HG03025 (cell line): ENCODE data around the gene P4HA2.

Source experiments
- ATAC-seq: cut with Tn5 transposase; IDR thresholded peaks from one replicate; pipeline ENCODE4 v1.9.1; 2021; ENCODE audit warnings: mild to moderate bottlenecking, moderate library complexity; ENCODE audit not compliant: unreplicated experiment, low FRiP score

The P4HA2 gene

GRCh38 chr5:132253008-132253441, 25.4 kb upstream of the P4HA2 start:
- ATAC-seq: no peak

- ATAC-seq: no peak
Observed at GRCh38 chr5:132251220-132251725, 23.6 kb upstream of the P4HA2 start.

GRCh38 chr5:132250547-132250946, 22.9 kb upstream of the P4HA2 start:
- no peak for ATAC-seq

- ATAC-seq: no peak
Observed at GRCh38 chr5:132246806-132247205, 19.2 kb upstream of the P4HA2 start.

GRCh38 chr5:132245593-132245992, 17.9 kb upstream of the P4HA2 start:
- no peak for ATAC-seq

GRCh38 chr5:132243366-132243977, 15.8 kb upstream of the P4HA2 start:
- no peak for ATAC-seq

GRCh38 chr5:132239776-132240175, 12.1 kb upstream of the P4HA2 start:
- no peak for ATAC-seq

- ATAC-seq: no peak
Observed at GRCh38 chr5:132238901-132239500, 11.3 kb upstream of the P4HA2 start.

GRCh38 chr5:132238169-132238744, 10.6 kb upstream of the P4HA2 start:
- ATAC-seq: no peak

GRCh38 chr5:132237670-132238069, 10.0 kb upstream of the P4HA2 start:
- no peak for ATAC-seq

- no peak for ATAC-seq
Observed at GRCh38 chr5:132237141-132237540, 9.5 kb upstream of the P4HA2 start.

- no peak for ATAC-seq
Observed at GRCh38 chr5:132235340-132235739, 7.7 kb upstream of the P4HA2 start.

GRCh38 chr5:132234684-132235062, 7.0 kb upstream of the P4HA2 start:
- no peak for ATAC-seq

GRCh38 chr5:132233811-132234683, 6.4 kb upstream of the P4HA2 start:
- ATAC-seq: no peak

GRCh38 chr5:132233081-132233480, 5.4 kb upstream of the P4HA2 start:
- ATAC-seq: no peak

- no peak for ATAC-seq
Observed at GRCh38 chr5:132232465-132232864, 4.8 kb upstream of the P4HA2 start.

- no peak for ATAC-seq
Observed at GRCh38 chr5:132230871-132231270, 3.2 kb upstream of the P4HA2 start.

- no peak for ATAC-seq
Observed at GRCh38 chr5:132229236-132229635, 1.6 kb upstream of the P4HA2 start.

- no peak for ATAC-seq
Observed at GRCh38 chr5:132228241-132229035, 785 bp upstream of the P4HA2 start.

GRCh38 chr5:132227235-132227484, 493 bp downstream of the P4HA2 start:
- ATAC-seq: no peak
